Activated CD8-positive, alpha-beta memory T cell treated with anti-CD3 and anti-CD28 coated beads for 36 hours (primary cell): ENCODE data around the gene FOLR3. TPM values are rescaled to one million over a fixed set of nuclear protein-coding genes. Genes with fewer than 3 reads are reported as not detected.
"Not testable (repeated sequence)": the region's sequence is repeated elsewhere in the genome, so short reads cannot be mapped to it uniquely, and the experiment has no call there.

Experiments
- CTCF ChIA-PET: fragments of 350-600 bp; sonication (Branson Sonifier 250); formaldehyde crosslinking; loops from one replicate; lab custom pipeline; 2021; ENCODE audit warnings: antibody characterized with exemption; lab: Charles Lee
- POLR2A ChIA-PET: fragments of 350-600 bp; sonication (Branson Sonifier 250); formaldehyde crosslinking; loops from one replicate; lab custom pipeline; 2021; ENCODE audit warnings: antibody characterized with exemption; lab: Charles Lee
- total RNA-seq, 2 experiments: library from RNA; stranded (reverse); gene quantifications; one replicate each; pipeline ENCODE4 v1.2.3, GENCODE V29; 2021

FOLR3 gene
- not detected for total RNA-seq

- POLR2A ChIA-PET, result not testable (repeated sequence)
Measured at GRCh38 chr11:72135473-72135872, at the start of gene FOLR3. TSS of gene FOLR3 (plus strand) at chr11:72135725. CDS start at chr11:72135953, 228 bp downstream.

GRCh38 chr11:72088076-72088808 is 47.3 kb upstream of the FOLR3 start:
- POLR2A ChIA-PET, result no interaction called here

More at GRCh38 chr11:72135473-72135872, at the start of gene FOLR3:
- CTCF ChIA-PET, result not testable (repeated sequence)

DNA sequence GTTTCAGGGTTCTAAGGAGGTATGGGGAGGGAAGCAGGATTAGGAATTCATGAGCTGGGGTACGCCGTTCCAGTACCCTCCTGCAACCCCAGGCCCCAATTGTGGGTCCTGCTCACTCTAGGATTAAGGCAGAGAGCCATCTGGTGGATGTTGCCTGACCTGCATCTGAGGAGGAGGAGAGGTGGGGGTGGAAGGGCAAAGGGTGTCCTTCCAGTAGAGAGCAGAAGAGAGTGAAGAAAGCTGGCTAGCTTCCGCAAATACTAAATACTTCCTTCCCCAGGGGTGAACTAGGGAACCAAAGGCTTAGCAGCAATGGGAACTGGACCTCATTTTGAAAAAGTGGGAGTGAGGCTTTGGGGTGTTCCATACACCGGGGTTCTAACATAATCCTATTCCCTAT is 44.2 kb upstream of the FOLR3 start:
- POLR2A ChIA-PET, result no interaction called here
- CTCF ChIA-PET, result interaction anchor here (0.8 to 4.0 kb wide), 13 partner anchors 8 to 114 kb away, joined by 3 to 55 read pairs (median 5); partner anchors contain the start of genes LAMTOR1 and LRRC51

More at GRCh38 chr11:72088076-72088808, 47.3 kb upstream of the FOLR3 start:
- CTCF ChIA-PET, result no interaction called here

- POLR2A ChIA-PET, result no interaction called here
Measured at GRCh38 chr11:72098741-72099140, 36.8 kb upstream of the FOLR3 start.

GRCh38 chr11:72100009-72100408 is 35.5 kb upstream of the FOLR3 start:
- ChIA-PET POLR2A (interaction anchor here (0.6 kb wide), 1 partner anchor 100 kb away, joined by 4 read pairs; no protein-coding TSS in a partner anchor), CTCF (interaction anchor here (1.7 kb wide), 1 partner anchor 75 kb away, joined by 5 read pairs; no protein-coding TSS in a partner anchor)

More at GRCh38 chr11:72098741-72099140, 36.8 kb upstream of the FOLR3 start:
- CTCF ChIA-PET, result interaction anchor here (0.6 to 1.2 kb wide), 2 partner anchors 7 to 122 kb away, joined by 3 read pairs; no protein-coding TSS in a partner anchor

- ChIA-PET POLR2A (interaction anchor here (0.6 to 1.7 kb wide), 2 partner anchors 12 to 100 kb away, joined by 4 to 5 read pairs; partner anchors contain the start of gene ANAPC15), CTCF (interaction anchor here (1.7 to 2.7 kb wide), 2 partner anchors 10 to 75 kb away, joined by 5 to 10 read pairs; no protein-coding TSS in a partner anchor)
Measured at GRCh38 chr11:72100462-72100861, 35.1 kb upstream of the FOLR3 start.

- ChIA-PET CTCF (interaction anchor here (2.7 kb wide), 1 partner anchor 11 kb away, joined by 10 read pairs; no protein-coding TSS in a partner anchor), POLR2A (interaction anchor here (1.7 kb wide), 1 partner anchor 10 kb away, joined by 5 read pairs; the partner anchor contains the start of gene ANAPC15)
Measured at GRCh38 chr11:72102162-72102561, 33.4 kb upstream of the FOLR3 start.

DNA sequence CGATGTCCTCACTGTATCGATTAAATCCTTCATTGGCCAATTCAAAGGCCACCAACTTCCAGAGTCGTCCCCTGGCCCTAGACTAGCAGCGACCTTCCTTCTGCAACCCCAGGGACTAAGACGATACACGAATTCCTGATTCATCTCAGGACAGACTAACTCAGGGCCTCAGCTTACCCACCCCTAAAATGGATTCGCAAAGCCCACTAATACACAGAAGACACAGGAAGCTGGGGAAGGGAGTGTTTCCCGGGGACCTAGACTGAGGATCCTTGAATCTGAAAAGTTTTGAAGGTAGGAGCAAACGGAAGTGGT is 32.9 kb upstream of the FOLR3 start:
- POLR2A ChIA-PET, result no interaction called here
- CTCF ChIA-PET, result interaction anchor here (2.7 kb wide), 1 partner anchor 12 kb away, joined by 10 read pairs; no protein-coding TSS in a partner anchor

- POLR2A ChIA-PET, result no interaction called here
- CTCF ChIA-PET, result interaction anchor here (2.7 kb wide), 1 partner anchor 12 kb away, joined by 10 read pairs; no protein-coding TSS in a partner anchor
Measured at GRCh38 chr11:72102946-72103753, 32.4 kb upstream of the FOLR3 start, which contains the start of gene LAMTOR1. TSS of gene LAMTOR1 (minus strand) at chr11:72103297. CDS start at chr11:72103224, 73 bp downstream.

DNA sequence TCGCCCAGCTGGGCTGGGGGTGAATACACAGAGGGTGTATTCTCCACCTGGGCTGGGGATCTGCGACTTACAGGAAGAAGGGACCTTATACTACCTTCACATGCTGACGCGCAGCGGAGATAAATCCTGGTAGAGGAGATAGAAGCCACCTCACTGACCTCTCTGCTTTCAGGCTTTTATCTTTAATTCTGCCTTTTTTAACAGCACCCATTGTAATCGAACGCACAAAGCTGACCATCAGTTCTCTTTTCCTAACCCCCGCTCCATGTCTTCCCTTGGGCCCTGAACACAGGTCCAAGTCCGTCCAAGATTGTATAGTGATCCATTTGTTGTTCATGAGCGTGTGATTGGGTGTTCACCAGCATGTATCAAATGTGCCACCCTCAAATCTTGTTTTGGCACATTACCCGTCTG is 31.8 kb upstream of the FOLR3 start:
- CTCF ChIA-PET, result no interaction called here
- POLR2A ChIA-PET, result no interaction called here

GRCh38 chr11:72105888-72106287 is 29.6 kb upstream of the FOLR3 start, which contains the start of gene TOMT:
TSS of gene TOMT (plus strand) at chr11:72105924. CDS start at chr11:72105952, 28 bp downstream.
- POLR2A ChIA-PET, result interaction anchor here (0.9 kb wide), 1 partner anchor 26 kb away, joined by 3 read pairs; no protein-coding TSS in a partner anchor
- CTCF ChIA-PET, result interaction anchor here (0.5 kb wide), 1 partner anchor 620 kb away, joined by 3 read pairs; no protein-coding TSS in a partner anchor

- POLR2A ChIA-PET, result interaction anchor here (0.7 to 1.5 kb wide), 2 partner anchors 10 to 26 kb away, joined by 3 to 5 read pairs; no protein-coding TSS in a partner anchor
- CTCF ChIA-PET, result interaction anchor here (0.7 to 1.5 kb wide), 2 partner anchors 20 to 96 kb away, joined by 3 to 4 read pairs; no protein-coding TSS in a partner anchor
Measured at GRCh38 chr11:72111300-72112142, 24.0 kb upstream of the FOLR3 start.

DNA sequence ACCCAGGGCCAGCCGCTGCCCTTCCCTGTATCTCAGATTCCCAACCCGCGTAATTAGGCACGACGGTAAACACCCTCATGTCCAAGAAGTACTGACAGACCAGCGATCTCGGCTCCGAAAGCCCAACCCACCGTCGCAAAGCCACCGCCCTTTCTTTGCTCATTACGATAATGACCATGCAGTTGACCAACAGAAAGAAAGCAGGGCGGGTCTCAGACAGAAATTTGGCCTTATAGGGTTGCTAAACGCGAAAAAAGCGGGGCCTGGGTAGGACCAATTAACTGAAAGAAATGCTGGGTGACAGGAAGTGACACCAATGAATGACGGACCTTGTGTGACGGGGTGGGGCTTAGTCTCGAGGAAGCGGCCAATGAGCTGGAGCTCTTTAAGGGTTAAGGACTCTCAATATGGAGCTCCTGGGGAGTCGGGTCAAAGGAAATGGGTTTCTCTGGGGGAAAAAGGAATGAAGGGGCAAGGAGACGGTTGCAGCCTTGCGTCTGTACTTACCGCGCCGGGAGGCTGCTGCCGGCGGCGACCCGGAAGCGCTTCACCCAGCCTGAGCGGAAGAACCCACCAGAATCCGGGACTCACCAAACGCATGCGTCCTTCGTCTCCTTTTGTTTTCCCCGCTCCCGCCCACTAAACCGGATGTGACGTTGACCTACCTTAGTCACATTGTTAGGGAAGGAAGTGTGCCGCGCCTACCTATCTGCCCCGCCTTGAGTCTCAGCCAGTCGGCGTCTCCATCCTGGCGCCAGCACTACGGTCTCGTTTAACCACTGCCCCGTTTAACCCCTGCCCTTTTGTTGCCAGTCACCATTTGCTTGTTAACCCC is 23.2 kb upstream of the FOLR3 start, which contains the start of gene ANAPC15:
Gene ANAPC15 (minus strand): TSS at position 553 of the 835 bp plus-strand sequence. CDS start 1,419 bp downstream, outside the sequence.
- ChIA-PET CTCF (interaction anchor here (0.6 to 1.7 kb wide), 3 partner anchors 87 to 130 kb away, joined by 3 to 6 read pairs (median 3); no protein-coding TSS in a partner anchor), POLR2A (interaction anchor here (1.5 kb wide), 1 partner anchor 11 kb away, joined by 5 read pairs; no protein-coding TSS in a partner anchor)

DNA sequence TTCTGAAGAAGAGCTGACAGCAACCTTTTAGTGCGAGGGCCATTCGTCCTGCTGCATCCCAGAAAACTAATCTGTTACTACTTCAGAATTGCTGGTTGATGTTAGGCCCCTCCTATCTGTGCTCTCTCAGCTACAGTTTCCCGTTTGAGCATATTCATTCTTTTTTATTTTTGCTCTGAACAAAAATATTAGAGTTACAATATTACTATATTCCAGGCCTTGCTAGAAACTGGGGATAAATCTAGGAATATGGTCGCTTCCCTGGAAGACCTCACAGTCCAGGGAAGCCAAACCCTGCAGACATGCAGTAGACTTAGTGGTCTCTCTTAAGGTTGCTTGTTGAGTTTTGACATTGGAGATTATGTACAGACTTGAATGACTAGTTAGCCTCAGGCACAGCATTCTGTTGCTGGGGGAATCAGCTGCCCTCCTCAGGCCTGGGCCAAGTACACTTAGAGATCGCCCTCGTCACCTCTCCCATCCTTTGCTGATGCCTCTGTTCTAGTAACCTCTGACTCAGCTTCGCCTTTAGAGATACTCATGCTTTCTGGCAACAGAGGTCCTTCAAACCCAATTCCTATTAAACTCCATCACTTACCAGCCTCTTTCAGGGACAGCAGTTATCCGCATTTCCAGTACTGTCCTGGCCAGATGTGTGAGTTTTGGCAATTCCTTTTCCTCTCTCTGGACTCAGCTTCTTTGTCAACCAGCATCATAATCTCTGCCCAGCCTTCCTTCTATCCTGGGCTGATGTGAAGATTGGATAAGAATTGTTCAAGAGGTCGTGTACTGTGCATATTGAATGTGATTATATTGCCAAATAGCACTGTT is 22.3 kb upstream of the FOLR3 start:
- CTCF ChIA-PET, result interaction anchor here (0.6 to 1.7 kb wide), 2 partner anchors 88 to 131 kb away, joined by 3 to 6 read pairs; no protein-coding TSS in a partner anchor
- POLR2A ChIA-PET, result interaction anchor here (1.5 kb wide), 1 partner anchor 12 kb away, joined by 5 read pairs; no protein-coding TSS in a partner anchor

- CTCF ChIA-PET, result interaction anchor here (0.7 kb wide), 1 partner anchor 23 kb away, joined by 3 read pairs; no protein-coding TSS in a partner anchor
- POLR2A ChIA-PET, result no interaction called here
Measured at GRCh38 chr11:72114570-72114969, 21.0 kb upstream of the FOLR3 start.
